GM23338 (cell line): ENCODE data around the gene C16orf87. TPM values are rescaled to one million over a fixed set of nuclear protein-coding genes. Genes with fewer than 3 reads are reported as not detected.

ENCODE experiments used
- ATAC-seq: fragments of 200-7000 bp; cut with Tn5 transposase; 3 replicates; pipeline ENCODE4 v1.9.1; 2020
- DNase-seq: peaks from one replicate; pipeline ENCODE4 v3.0.0-alpha.2; 2015; ENCODE audit warnings: low spot score
- H2AFZ ChIP-seq: fragments of 200-600 bp; sonication (generic); 2 replicates; pipeline ENCODE4 v1.8.0; 2016; ENCODE audit warnings: antibody characterized with exemption, mild to moderate bottlenecking, moderate library complexity
- H3F3A ChIP-seq: fragments of 200-600 bp; sonication (generic); replicated peaks from 2 replicates; pipeline ENCODE4 v1.8.0; 2017; ENCODE audit warnings: antibody characterized with exemption, mixed run types, low read depth
- H3K27ac ChIP-seq: fragments of 200-600 bp; sonication (generic); 2 replicates; pipeline ENCODE4 v1.6.1; 2016; ENCODE audit warnings: low read depth
- H3K27me3 ChIP-seq: fragments of 200-600 bp; sonication (generic); 2 replicates; pipeline ENCODE4 v1.8.0; 2016; ENCODE audit warnings: mild to moderate bottlenecking, mixed run types, moderate library complexity; ENCODE audit not compliant: insufficient read depth
- H3K36me3 ChIP-seq: fragments of 200-600 bp; sonication (generic); 2 replicates; pipeline ENCODE4 v1.8.0; 2016; ENCODE audit warnings: mild to moderate bottlenecking; ENCODE audit not compliant: insufficient read depth
- H3K4me1 ChIP-seq: fragments of 200-600 bp; sonication (generic); 2 replicates; pipeline ENCODE4 v1.8.0; 2016; ENCODE audit warnings: mild to moderate bottlenecking, moderate library complexity; ENCODE audit not compliant: insufficient read depth
- H3K4me2 ChIP-seq: fragments of 200-600 bp; sonication (generic); 2 replicates; pipeline ENCODE4 v1.7.1; 2017; ENCODE audit warnings: mixed run types
- H3K4me3 ChIP-seq: fragments of 200-600 bp; sonication (generic); 2 replicates; pipeline ENCODE4 v1.6.1; 2016; ENCODE audit warnings: mixed run types
- H3K79me2 ChIP-seq: fragments of 200-600 bp; sonication (generic); replicated peaks from 2 replicates; pipeline ENCODE4 v1.8.0; 2017; ENCODE audit warnings: mild to moderate bottlenecking; ENCODE audit not compliant: insufficient read depth
- H3K9me2 ChIP-seq: fragments of 200-600 bp; sonication (generic); 2 replicates; pipeline ENCODE4 v1.8.0; 2017; ENCODE audit not compliant: insufficient read depth
- H4K20me1 ChIP-seq: fragments of 200-600 bp; sonication (generic); replicated peaks from 2 replicates; pipeline ENCODE4 v1.8.0; 2017; ENCODE audit warnings: mild to moderate bottlenecking; ENCODE audit not compliant: insufficient read depth
- H3K27ac Mint-ChIP-seq: 2 replicates; pipeline ENCODE4 v1.8.0; 2020; ENCODE audit warnings: inconsistent platforms, mild to moderate bottlenecking, moderate library complexity, mixed read lengths
- H3K27me3 Mint-ChIP-seq: 3 replicates; pipeline ENCODE4 v1.8.0; 2022; ENCODE audit warnings: low read depth, mild to moderate bottlenecking, moderate library complexity, mixed read lengths, inconsistent platforms; ENCODE audit not compliant: insufficient read depth, poor library complexity
- H3K36me3 Mint-ChIP-seq: 3 replicates; pipeline ENCODE4 v1.8.0; 2021; ENCODE audit warnings: low read depth, mild to moderate bottlenecking, inconsistent platforms, moderate library complexity, mixed read lengths
- H3K4me1 Mint-ChIP-seq: 3 replicates; pipeline ENCODE4 v1.8.0; 2020; ENCODE audit warnings: mild to moderate bottlenecking, inconsistent platforms, mixed read lengths
- H3K4me3 Mint-ChIP-seq: 3 replicates; pipeline ENCODE4 v1.8.0; 2021; ENCODE audit warnings: moderate library complexity, mild to moderate bottlenecking, inconsistent platforms, mixed read lengths
- H3K9me3 Mint-ChIP-seq: 3 replicates; pipeline ENCODE4 v1.8.0; 2020; ENCODE audit warnings: moderate library complexity, mild to moderate bottlenecking, inconsistent platforms, mixed read lengths
- CREB1 ChIP-seq: fragments of 250-450 bp; sonication (Bioruptor Pico); IDR thresholded peaks from 2 replicates; pipeline ENCODE4 v1.5.0; 2020; ENCODE audit warnings: low read depth, mild to moderate bottlenecking, moderate library complexity
- EZH2 ChIP-seq: fragments of 200-600 bp; sonication (generic); IDR thresholded peaks from one replicate; pipeline ENCODE4 v1.8.0; 2017; ENCODE audit warnings: antibody characterized with exemption, mild to moderate bottlenecking, low read depth; ENCODE audit not compliant: unreplicated experiment
- EZH2phosphoT487 ChIP-seq: fragments of 200-600 bp; sonication (generic); IDR thresholded peaks from one replicate; pipeline ENCODE4 v1.8.1; 2018; ENCODE audit warnings: antibody characterized with exemption; ENCODE audit not compliant: unreplicated experiment
- JUNB ChIP-seq: IDR thresholded peaks from one replicate; pipeline ENCODE4 v1.6.1; 2016; ENCODE audit warnings: antibody characterized with exemption; ENCODE audit not compliant: unreplicated experiment
- NANOG ChIP-seq: IDR thresholded peaks from 2 replicates; pipeline ENCODE4 v1.6.1; 2016; ENCODE audit warnings: antibody characterized with exemption, borderline replicate concordance
- POLR2AphosphoS5 ChIP-seq: IDR thresholded peaks from 2 replicates; pipeline ENCODE4 v1.6.1; 2016; ENCODE audit warnings: antibody characterized with exemption, low read depth
- STAT1 ChIP-seq: IDR thresholded peaks from one replicate; pipeline ENCODE4 v1.6.1; 2016; ENCODE audit warnings: antibody characterized with exemption; ENCODE audit not compliant: unreplicated experiment
- ZNF331 ChIP-seq: fragments of 250-450 bp; sonication (Bioruptor Pico); IDR thresholded peaks from 2 replicates; pipeline ENCODE4 v1.5.0; 2020; ENCODE audit warnings: low read depth, mild to moderate bottlenecking, moderate library complexity
- polyA plus RNA-seq: library from polyadenylated mRNA; unstranded; fragments of >200 nt; fragmentation: Nextera tagmentation; extraction: Ambion mirVana; gene quantifications from 2 replicates; pipeline ENCODE4 v1.2.1, GENCODE V29; 2016
- total RNA-seq: library from RNA; depleted of rRNA; stranded (reverse); fragments of >200 nt; shearing (Covaris generic); gene quantifications from 2 replicates; pipeline ENCODE4 v1.2.3, GENCODE V29; 2014
- TF ChIP-seq, protein P1 (sequence below): fragments of 250-450 bp; sonication (Bioruptor Pico); IDR thresholded peaks from 2 replicates; pipeline ENCODE4 v1.5.0; 2020; ENCODE audit warnings: mild to moderate bottlenecking, moderate library complexity
- TF ChIP-seq, protein P2 (sequence below): IDR thresholded peaks from 2 replicates; pipeline ENCODE4 v1.6.1; 2016; ENCODE audit warnings: antibody characterized with exemption
- TF ChIP-seq, protein P3 (sequence below): IDR thresholded peaks from one replicate; pipeline ENCODE4 v1.6.1; 2018; ENCODE audit warnings: antibody characterized with exemption; ENCODE audit not compliant: unreplicated experiment
- TF ChIP-seq, protein P4 (sequence below), 2 experiments: fragments of 200-600 bp in 1 of 2; sonication (generic) in 1 of 2; conservative IDR thresholded peaks; 2 replicates each; pipeline versions ENCODE4 v1.5.1 to v1.6.1; 2016 to 2017; ENCODE audit warnings: antibody characterized with exemption in 2 of 2, low read depth in 2 of 2, mild to moderate bottlenecking in 2 of 2, moderate library complexity in 1 of 2

Gene C16orf87
- total and polyA plus RNA-seq, 2 experiments from 2014 or later: 23.4 to 46.0 TPM

DNA sequence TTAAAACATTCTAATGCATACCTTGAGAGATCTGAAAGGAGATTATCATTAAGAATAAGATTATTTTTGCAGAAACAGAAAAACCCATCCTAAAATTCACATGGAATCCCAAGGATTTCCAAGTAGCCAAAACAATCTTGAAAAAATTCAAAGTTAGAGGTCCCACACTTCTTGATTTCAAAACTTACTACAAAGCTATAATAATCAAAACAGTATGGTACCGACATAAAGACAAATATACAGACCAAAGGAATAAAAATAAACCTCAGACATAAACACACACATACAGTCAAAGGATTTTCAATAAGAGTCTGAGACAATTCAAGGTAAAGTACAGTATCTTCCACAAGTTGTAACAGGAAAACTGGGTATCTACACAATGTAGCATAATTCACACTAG, 16.2 kb downstream of the C16orf87 start (continued):
- TF ChIP-seq, protein P1, sequence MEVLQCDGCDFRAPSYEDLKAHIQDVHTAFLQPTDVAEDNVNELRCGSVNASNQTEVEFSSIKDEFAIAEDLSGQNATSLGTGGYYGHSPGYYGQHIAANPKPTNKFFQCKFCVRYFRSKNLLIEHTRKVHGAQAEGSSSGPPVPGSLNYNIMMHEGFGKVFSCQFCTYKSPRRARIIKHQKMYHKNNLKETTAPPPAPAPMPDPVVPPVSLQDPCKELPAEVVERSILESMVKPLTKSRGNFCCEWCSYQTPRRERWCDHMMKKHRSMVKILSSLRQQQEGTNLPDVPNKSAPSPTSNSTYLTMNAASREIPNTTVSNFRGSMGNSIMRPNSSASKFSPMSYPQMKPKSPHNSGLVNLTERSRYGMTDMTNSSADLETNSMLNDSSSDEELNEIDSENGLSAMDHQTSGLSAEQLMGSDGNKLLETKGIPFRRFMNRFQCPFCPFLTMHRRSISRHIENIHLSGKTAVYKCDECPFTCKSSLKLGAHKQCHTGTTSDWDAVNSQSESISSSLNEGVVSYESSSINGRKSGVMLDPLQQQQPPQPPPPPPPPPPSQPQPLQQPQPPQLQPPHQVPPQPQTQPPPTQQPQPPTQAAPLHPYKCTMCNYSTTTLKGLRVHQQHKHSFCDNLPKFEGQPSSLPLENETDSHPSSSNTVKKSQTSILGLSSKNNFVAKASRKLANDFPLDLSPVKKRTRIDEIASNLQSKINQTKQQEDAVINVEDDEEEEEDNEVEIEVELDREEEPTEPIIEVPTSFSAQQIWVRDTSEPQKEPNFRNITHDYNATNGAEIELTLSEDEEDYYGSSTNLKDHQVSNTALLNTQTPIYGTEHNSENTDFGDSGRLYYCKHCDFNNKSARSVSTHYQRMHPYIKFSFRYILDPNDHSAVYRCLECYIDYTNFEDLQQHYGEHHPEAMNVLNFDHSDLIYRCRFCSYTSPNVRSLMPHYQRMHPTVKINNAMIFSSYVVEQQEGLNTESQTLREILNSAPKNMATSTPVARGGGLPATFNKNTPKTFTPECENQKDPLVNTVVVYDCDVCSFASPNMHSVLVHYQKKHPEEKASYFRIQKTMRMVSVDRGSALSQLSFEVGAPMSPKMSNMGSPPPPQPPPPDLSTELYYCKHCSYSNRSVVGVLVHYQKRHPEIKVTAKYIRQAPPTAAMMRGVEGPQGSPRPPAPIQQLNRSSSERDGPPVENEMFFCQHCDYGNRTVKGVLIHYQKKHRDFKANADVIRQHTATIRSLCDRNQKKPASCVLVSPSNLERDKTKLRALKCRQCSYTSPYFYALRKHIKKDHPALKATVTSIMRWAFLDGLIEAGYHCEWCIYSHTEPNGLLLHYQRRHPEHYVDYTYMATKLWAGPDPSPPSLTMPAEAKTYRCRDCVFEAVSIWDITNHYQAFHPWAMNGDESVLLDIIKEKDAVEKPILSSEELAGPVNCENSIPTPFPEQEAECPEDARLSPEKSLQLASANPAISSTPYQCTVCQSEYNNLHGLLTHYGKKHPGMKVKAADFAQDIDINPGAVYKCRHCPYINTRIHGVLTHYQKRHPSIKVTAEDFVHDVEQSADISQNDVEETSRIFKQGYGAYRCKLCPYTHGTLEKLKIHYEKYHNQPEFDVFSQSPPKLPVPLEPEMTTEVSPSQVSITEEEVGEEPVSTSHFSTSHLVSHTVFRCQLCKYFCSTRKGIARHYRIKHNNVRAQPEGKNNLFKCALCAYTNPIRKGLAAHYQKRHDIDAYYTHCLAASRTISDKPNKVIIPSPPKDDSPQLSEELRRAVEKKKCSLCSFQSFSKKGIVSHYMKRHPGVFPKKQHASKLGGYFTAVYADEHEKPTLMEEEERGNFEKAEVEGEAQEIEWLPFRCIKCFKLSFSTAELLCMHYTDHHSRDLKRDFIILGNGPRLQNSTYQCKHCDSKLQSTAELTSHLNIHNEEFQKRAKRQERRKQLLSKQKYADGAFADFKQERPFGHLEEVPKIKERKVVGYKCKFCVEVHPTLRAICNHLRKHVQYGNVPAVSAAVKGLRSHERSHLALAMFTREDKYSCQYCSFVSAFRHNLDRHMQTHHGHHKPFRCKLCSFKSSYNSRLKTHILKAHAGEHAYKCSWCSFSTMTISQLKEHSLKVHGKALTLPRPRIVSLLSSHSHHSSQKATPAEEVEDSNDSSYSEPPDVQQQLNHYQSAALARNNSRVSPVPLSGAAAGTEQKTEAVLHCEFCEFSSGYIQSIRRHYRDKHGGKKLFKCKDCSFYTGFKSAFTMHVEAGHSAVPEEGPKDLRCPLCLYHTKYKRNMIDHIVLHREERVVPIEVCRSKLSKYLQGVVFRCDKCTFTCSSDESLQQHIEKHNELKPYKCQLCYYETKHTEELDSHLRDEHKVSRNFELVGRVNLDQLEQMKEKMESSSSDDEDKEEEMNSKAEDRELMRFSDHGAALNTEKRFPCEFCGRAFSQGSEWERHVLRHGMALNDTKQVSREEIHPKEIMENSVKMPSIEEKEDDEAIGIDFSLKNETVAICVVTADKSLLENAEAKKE: no peak
- no peak for TF ChIP-seq NANOG
- TF ChIP-seq, protein P2, sequence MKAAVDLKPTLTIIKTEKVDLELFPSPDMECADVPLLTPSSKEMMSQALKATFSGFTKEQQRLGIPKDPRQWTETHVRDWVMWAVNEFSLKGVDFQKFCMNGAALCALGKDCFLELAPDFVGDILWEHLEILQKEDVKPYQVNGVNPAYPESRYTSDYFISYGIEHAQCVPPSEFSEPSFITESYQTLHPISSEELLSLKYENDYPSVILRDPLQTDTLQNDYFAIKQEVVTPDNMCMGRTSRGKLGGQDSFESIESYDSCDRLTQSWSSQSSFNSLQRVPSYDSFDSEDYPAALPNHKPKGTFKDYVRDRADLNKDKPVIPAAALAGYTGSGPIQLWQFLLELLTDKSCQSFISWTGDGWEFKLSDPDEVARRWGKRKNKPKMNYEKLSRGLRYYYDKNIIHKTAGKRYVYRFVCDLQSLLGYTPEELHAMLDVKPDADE: no peak

DNA sequence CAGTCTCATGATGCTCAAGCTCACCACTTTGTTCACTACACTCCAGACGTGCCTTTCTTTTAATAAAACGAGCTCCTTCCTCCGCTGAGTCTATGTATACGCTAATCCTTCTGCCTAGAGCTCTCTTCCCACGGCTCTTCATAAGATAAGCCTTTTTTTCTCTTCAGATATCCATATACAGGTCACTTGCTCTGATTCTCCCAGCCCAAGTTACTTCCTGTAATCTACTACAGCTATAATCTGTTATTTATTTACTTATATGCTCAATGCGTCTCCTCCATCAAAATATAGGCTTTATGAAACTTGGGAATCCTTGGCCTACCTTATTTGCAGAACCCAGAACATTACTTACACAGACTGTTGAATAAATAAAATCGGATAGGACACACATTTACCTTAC, 17.4 kb downstream of the C16orf87 start:
- no peaks in the 10 kb centered on the region for H3K36me3 ChIP-seq
- no peak overlapping the region for H3K4me3 Mint-ChIP-seq
- ATAC-seq: no peak
- no peak overlapping the region for H3K4me3 ChIP-seq
- no peak for DNase-seq
- H3K4me1 ChIP-seq: peaks cover 7% of the 10 kb centered on the region; the same call in 1 of the 2 replicates
- H3F3A ChIP-seq: no peaks in the 10 kb centered on the region
- H3K27me3 Mint-ChIP-seq: no peaks in the 10 kb centered on the region
- no peaks in the 10 kb centered on the region for H3K27me3 ChIP-seq
- H4K20me1 ChIP-seq: peaks cover 4% of the 10 kb centered on the region
- H3K4me2 ChIP-seq: no peak overlapping the region
- no peak overlapping the region for H3K27ac Mint-ChIP-seq
- no peaks in the 10 kb centered on the region; the same call in 1 of the 3 replicates for H3K4me1 Mint-ChIP-seq
- H3K36me3 Mint-ChIP-seq: peaks cover 12% of the 10 kb centered on the region; the same call in 2 of the 3 replicates
- H3K27ac ChIP-seq: no peak overlapping the region
- H3K9me2 ChIP-seq: no peaks in the 10 kb centered on the region; the same call in 1 of the 2 replicates
- H2AFZ ChIP-seq: no peak overlapping the region
- peaks cover 100% of the 10 kb centered on the region for H3K79me2 ChIP-seq
- no peaks in the 10 kb centered on the region for H3K9me3 Mint-ChIP-seq
- TF ChIP-seq, protein P2: no peak
- TF ChIP-seq EZH2phosphoT487 (no peak), JUNB (no peak), CREB1 (CRISPR knock-in tag) (no peak), STAT1 (no peak), POLR2AphosphoS5 (no peak), ZNF331 (CRISPR knock-in tag) (no peak), EZH2 (no peak)
- TF ChIP-seq, protein P3, sequence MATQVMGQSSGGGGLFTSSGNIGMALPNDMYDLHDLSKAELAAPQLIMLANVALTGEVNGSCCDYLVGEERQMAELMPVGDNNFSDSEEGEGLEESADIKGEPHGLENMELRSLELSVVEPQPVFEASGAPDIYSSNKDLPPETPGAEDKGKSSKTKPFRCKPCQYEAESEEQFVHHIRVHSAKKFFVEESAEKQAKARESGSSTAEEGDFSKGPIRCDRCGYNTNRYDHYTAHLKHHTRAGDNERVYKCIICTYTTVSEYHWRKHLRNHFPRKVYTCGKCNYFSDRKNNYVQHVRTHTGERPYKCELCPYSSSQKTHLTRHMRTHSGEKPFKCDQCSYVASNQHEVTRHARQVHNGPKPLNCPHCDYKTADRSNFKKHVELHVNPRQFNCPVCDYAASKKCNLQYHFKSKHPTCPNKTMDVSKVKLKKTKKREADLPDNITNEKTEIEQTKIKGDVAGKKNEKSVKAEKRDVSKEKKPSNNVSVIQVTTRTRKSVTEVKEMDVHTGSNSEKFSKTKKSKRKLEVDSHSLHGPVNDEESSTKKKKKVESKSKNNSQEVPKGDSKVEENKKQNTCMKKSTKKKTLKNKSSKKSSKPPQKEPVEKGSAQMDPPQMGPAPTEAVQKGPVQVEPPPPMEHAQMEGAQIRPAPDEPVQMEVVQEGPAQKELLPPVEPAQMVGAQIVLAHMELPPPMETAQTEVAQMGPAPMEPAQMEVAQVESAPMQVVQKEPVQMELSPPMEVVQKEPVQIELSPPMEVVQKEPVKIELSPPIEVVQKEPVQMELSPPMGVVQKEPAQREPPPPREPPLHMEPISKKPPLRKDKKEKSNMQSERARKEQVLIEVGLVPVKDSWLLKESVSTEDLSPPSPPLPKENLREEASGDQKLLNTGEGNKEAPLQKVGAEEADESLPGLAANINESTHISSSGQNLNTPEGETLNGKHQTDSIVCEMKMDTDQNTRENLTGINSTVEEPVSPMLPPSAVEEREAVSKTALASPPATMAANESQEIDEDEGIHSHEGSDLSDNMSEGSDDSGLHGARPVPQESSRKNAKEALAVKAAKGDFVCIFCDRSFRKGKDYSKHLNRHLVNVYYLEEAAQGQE: no peak
- TF ChIP-seq, protein P4, sequence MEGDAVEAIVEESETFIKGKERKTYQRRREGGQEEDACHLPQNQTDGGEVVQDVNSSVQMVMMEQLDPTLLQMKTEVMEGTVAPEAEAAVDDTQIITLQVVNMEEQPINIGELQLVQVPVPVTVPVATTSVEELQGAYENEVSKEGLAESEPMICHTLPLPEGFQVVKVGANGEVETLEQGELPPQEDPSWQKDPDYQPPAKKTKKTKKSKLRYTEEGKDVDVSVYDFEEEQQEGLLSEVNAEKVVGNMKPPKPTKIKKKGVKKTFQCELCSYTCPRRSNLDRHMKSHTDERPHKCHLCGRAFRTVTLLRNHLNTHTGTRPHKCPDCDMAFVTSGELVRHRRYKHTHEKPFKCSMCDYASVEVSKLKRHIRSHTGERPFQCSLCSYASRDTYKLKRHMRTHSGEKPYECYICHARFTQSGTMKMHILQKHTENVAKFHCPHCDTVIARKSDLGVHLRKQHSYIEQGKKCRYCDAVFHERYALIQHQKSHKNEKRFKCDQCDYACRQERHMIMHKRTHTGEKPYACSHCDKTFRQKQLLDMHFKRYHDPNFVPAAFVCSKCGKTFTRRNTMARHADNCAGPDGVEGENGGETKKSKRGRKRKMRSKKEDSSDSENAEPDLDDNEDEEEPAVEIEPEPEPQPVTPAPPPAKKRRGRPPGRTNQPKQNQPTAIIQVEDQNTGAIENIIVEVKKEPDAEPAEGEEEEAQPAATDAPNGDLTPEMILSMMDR (conservative IDR thresholded peaks at IDR 0.05; ENCODE audit: low read depth in 2 of 2): no peak
